ENCODE measurements around the gene ST6GALNAC4. TPM values are rescaled to one million over a fixed set of nuclear protein-coding genes. Genes with fewer than 3 reads are reported as not detected.

The ST6GALNAC4 gene
- total RNA-seq, 1 experiment from 2014 or later = 38.0 TPM

DNA sequence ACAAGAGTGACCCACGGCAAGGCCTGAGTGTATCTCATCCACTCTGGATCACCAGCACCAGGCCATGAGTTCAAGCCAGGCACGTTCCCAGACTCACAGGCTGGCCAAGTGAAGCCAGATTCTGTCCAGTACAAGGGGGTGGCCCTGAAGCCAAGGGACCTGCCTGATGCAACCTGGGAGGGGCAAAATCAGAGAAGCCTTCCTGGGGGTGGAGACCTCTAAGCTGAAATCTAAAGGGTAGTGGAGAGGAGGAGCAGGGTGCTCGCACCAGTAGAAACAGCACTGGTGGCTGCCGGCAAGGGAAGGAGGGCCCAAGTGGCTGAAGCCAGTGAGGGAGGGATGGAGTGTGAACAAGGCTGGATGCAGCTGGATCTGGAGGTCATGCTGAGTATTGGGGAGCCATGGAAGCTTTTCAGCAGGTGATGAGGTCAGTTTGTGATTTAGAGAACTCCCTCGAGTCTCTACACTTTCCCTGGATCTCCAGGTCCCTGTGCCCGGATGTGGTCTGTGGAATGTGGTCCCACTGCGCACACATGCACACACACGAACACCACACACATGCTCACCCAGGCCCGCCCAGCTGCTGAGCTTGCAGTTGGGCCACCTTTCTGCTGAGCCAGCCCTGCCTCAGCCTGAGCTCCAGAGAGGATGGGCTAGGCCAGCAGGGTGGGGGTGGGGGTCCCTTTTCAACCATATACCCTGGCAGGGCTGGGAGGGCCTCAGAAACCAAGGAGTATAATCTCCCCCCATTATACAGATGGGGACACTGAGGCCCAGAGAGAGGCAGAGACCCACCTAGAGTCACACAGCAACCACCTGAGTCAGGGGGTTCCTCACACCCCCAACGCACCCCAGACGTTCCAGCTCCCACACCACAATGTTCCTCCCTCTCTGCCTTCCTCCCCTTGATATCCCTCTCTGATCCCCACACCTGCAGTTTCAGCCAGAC is 12.1 kb upstream of the ST6GALNAC4 start:
- TF ChIP-seq SIN3A (IDR thresholded peaks at IDR 0.05; ENCODE audit: borderline replicate concordance, insufficient read depth, low read depth, low read length) = no peak
- no peak for TF ChIP-seq TCF7L2 (IDR thresholded peaks at IDR 0.05; ENCODE audit: low read depth, low read length)
- TF ChIP-seq POLR2AphosphoS5 (IDR thresholded peaks at IDR 0.05; ENCODE audit: low read depth, low read length) = no peak; the same call in 1 of the 2 replicates
- TF ChIP-seq, protein P1, sequence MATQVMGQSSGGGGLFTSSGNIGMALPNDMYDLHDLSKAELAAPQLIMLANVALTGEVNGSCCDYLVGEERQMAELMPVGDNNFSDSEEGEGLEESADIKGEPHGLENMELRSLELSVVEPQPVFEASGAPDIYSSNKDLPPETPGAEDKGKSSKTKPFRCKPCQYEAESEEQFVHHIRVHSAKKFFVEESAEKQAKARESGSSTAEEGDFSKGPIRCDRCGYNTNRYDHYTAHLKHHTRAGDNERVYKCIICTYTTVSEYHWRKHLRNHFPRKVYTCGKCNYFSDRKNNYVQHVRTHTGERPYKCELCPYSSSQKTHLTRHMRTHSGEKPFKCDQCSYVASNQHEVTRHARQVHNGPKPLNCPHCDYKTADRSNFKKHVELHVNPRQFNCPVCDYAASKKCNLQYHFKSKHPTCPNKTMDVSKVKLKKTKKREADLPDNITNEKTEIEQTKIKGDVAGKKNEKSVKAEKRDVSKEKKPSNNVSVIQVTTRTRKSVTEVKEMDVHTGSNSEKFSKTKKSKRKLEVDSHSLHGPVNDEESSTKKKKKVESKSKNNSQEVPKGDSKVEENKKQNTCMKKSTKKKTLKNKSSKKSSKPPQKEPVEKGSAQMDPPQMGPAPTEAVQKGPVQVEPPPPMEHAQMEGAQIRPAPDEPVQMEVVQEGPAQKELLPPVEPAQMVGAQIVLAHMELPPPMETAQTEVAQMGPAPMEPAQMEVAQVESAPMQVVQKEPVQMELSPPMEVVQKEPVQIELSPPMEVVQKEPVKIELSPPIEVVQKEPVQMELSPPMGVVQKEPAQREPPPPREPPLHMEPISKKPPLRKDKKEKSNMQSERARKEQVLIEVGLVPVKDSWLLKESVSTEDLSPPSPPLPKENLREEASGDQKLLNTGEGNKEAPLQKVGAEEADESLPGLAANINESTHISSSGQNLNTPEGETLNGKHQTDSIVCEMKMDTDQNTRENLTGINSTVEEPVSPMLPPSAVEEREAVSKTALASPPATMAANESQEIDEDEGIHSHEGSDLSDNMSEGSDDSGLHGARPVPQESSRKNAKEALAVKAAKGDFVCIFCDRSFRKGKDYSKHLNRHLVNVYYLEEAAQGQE (IDR thresholded peaks at IDR 0.05; ENCODE audit: insufficient read depth in 1 of 2, low read depth in 2 of 2, low read length in 1 of 2) = no peak
- TF ChIP-seq, protein P2, sequence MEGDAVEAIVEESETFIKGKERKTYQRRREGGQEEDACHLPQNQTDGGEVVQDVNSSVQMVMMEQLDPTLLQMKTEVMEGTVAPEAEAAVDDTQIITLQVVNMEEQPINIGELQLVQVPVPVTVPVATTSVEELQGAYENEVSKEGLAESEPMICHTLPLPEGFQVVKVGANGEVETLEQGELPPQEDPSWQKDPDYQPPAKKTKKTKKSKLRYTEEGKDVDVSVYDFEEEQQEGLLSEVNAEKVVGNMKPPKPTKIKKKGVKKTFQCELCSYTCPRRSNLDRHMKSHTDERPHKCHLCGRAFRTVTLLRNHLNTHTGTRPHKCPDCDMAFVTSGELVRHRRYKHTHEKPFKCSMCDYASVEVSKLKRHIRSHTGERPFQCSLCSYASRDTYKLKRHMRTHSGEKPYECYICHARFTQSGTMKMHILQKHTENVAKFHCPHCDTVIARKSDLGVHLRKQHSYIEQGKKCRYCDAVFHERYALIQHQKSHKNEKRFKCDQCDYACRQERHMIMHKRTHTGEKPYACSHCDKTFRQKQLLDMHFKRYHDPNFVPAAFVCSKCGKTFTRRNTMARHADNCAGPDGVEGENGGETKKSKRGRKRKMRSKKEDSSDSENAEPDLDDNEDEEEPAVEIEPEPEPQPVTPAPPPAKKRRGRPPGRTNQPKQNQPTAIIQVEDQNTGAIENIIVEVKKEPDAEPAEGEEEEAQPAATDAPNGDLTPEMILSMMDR (IDR thresholded peaks at IDR 0.05) = no peak
- no TSS peak for BruUV-seq (replicated peaks)
- H3K9me3 ChIP-seq (ENCODE audit: control insufficient read depth, insufficient read depth, low read depth, low read length) = no peaks in the 10 kb centered on the region
- no peak for ATAC-seq
- ChIA-PET CTCF (interaction anchor here (0.6 kb wide), 2 partner anchors 181 to 196 kb away, joined by 3 read pairs; no protein-coding TSS in a partner anchor), POLR2A (interaction anchor here (0.5 kb wide), 1 partner anchor 12 kb away, joined by 3 read pairs; the partner anchor contains the start of gene ST6GALNAC4)
- in situ Hi-C loops (cut with HindIII; ENCODE audit: low pct_unique_long_range_greater_than_20kb, low sequenced_read_pairs) = loop anchor here (25.0 kb wide), 1 partner anchor 158 kb away; no protein-coding TSS in a partner anchor
- H3K4me3 ChIP-seq (ENCODE audit: low read depth in 2 of 2, low read length in 2 of 2) = no peak overlapping the region
- H3K36me3 ChIP-seq (ENCODE audit: control insufficient read depth, insufficient read depth, low read length) = no peaks in the 10 kb centered on the region
- peak overlapping the region; percentile 44; the same call in 1 of the 2 replicates for H3K27ac ChIP-seq (ENCODE audit: low read length)
- no peak for DNase-seq (ENCODE audit: low read depth, low spot score)
- no peaks in the 10 kb centered on the region for H3K27me3 ChIP-seq (ENCODE audit: control insufficient read depth, insufficient read depth, low read length)
- peaks cover 24% of the 10 kb centered on the region for H3K4me1 ChIP-seq (ENCODE audit: control insufficient read depth, insufficient read depth, low read length)
- intact Hi-C loops (cut with micrococcal nuclease; ENCODE audit: unreplicated experiment) = no loop called here

DNA sequence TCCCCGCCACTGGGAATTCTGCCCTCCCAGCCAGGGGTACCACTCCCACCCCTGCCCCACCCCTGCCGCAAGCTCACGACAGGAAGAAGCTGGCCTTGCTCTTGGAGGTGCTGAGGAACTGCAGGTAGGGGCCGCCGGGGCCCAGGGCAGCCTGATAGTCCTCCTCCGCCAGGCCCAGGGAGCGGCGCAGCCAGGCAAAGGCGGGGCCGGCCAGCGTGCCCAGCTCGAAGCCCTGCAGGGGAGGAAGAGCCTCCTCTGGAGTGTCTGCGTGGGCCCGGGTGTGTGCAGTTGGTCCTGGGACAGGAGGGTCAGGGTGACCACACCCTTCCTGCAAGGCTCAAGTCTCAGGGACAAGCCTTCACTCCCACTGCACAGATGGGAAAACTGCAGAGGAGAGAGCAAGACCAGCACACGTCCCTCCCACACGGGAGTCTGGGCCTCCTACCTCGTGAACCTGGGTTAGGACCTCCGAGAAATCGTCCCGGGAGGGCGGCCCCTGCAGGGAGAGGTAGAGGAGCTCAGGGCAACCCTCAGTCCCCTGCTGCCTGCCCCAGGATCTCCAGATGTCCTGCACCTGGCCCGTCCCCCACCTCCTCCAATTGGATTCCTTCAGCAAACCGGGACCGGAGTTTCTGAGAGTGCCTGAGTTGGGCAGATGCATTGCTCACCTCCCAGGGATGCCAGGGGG is 11.3 kb upstream of the ST6GALNAC4 start:
- CTCF ChIA-PET = no interaction called here
- no TSS peak for BruUV-seq (replicated peaks)
- ATAC-seq = no peak
- H3K27ac ChIP-seq (ENCODE audit: low read length) = peak overlapping the region; percentile 44; the same call in 1 of the 2 replicates
- no peak for DNase-seq (ENCODE audit: low read depth, low spot score)
- POLR2A ChIA-PET = no interaction called here
- no peak overlapping the region for H3K4me3 ChIP-seq (ENCODE audit: low read depth in 2 of 2, low read length in 2 of 2)
- no peaks in the 10 kb centered on the region for H3K36me3 ChIP-seq (ENCODE audit: control insufficient read depth, insufficient read depth, low read length)
- TF ChIP-seq POLR2AphosphoS5 (IDR thresholded peaks at IDR 0.05; ENCODE audit: low read depth, low read length) (no peak), SIN3A (IDR thresholded peaks at IDR 0.05; ENCODE audit: borderline replicate concordance, insufficient read depth, low read depth, low read length) (no peak), TCF7L2 (IDR thresholded peaks at IDR 0.05; ENCODE audit: low read depth, low read length) (no peak)
- TF ChIP-seq, protein P2 (IDR thresholded peaks at IDR 0.05) = no peak
- TF ChIP-seq, protein P1 (IDR thresholded peaks at IDR 0.05; ENCODE audit: insufficient read depth in 1 of 2, low read depth in 2 of 2, low read length in 1 of 2) = no peak
- H3K27me3 ChIP-seq (ENCODE audit: control insufficient read depth, insufficient read depth, low read length) = no peaks in the 10 kb centered on the region
- no peaks in the 10 kb centered on the region for H3K9me3 ChIP-seq (ENCODE audit: control insufficient read depth, insufficient read depth, low read depth, low read length)
- in situ Hi-C loops (cut with HindIII; ENCODE audit: low pct_unique_long_range_greater_than_20kb, low sequenced_read_pairs) (loop anchor here (25.0 kb wide), 1 partner anchor 159 kb away; no protein-coding TSS in a partner anchor), intact Hi-C loops (cut with micrococcal nuclease; ENCODE audit: unreplicated experiment) (no loop called here)
- H3K4me1 ChIP-seq (ENCODE audit: control insufficient read depth, insufficient read depth, low read length) = peaks cover 24% of the 10 kb centered on the region

Measured in Panc1 (cell line).